Stimulated activated effector memory CD8-positive, alpha-beta T cell treated with anti-CD3 and anti-CD28 coated beads, Interleukin-12 subunit alpha, Interleukin-12 subunit beta, amount 100 ng/mL, for 72 hours (primary cell): ENCODE measurements around the gene ICE2.

Experiments used
- ATAC-seq: fragments of 150-1000 bp; cut with Tn5 transposase; 2 replicates; pipeline ENCODE4 v1.10.0; 2021
- DNase-seq, 2 donors: peaks; one replicate each; pipeline ENCODE4 v3.0.0; 2021 to 2022; ENCODE audit warnings: low spot score in 2 of 2
- H3K27ac Mint-ChIP-seq: one replicate; pipeline ENCODE4 v1.8.0; 2022; ENCODE audit warnings: mild to moderate bottlenecking, mixed read lengths
- H3K36me3 Mint-ChIP-seq: one replicate; pipeline ENCODE4 v1.8.0; 2022; ENCODE audit warnings: mild to moderate bottlenecking, mixed read lengths
- H3K4me1 Mint-ChIP-seq: one replicate; pipeline ENCODE4 v1.8.0; 2022; ENCODE audit warnings: mixed read lengths
- H3K4me3 Mint-ChIP-seq: one replicate; pipeline ENCODE4 v1.8.0; 2022; ENCODE audit warnings: mild to moderate bottlenecking, mixed read lengths
- H3K9me3 Mint-ChIP-seq: one replicate; pipeline ENCODE4 v1.8.0; 2022; ENCODE audit warnings: mixed read lengths

ICE2 gene

GRCh38 chr15:60396560-60396957 lies 82.4 kb downstream of the ICE2 start:
- ATAC-seq, result no peak
- peaks cover 64% of the 10 kb centered on the region for H3K4me1 Mint-ChIP-seq
- H3K9me3 Mint-ChIP-seq, result no peaks in the 10 kb centered on the region
- H3K27ac Mint-ChIP-seq, result peak overlapping the region; percentile 95
- peaks cover 65% of the 10 kb centered on the region for H3K36me3 Mint-ChIP-seq
- no peak for DNase-seq
- peak overlapping the region; percentile 90 for H3K4me3 Mint-ChIP-seq

GRCh38 chr15:60396100-60396499 lies 82.8 kb downstream of the ICE2 start:
- ATAC-seq (no peak), DNase-seq (no peak)
- Mint-ChIP-seq H3K27ac (peak overlapping the region; percentile 85), H3K4me1 (peaks cover 69% of the 10 kb centered on the region), H3K4me3 (peak overlapping the region; percentile 90), H3K9me3 (no peaks in the 10 kb centered on the region), H3K36me3 (peaks cover 70% of the 10 kb centered on the region)

GRCh38 chr15:60395276-60396011 lies 83.5 kb downstream of the ICE2 start:
- ATAC-seq (no peak), DNase-seq (no peak)
- Mint-ChIP-seq H3K27ac (no peak overlapping the region), H3K4me3 (peak overlapping the region; percentile 90), H3K36me3 (peaks cover 76% of the 10 kb centered on the region), H3K9me3 (no peaks in the 10 kb centered on the region), H3K4me1 (peaks cover 75% of the 10 kb centered on the region)

GRCh38 chr15:60394689-60395097 lies 84.2 kb downstream of the ICE2 start:
- ATAC-seq, result no peak
- H3K4me3 Mint-ChIP-seq, result no peak overlapping the region
- peak overlapping the region; percentile 76 for H3K27ac Mint-ChIP-seq

GRCh38 chr15:60392986-60393790 lies 85.8 kb downstream of the ICE2 start:
- peak overlapping the region; percentile 76 for H3K27ac Mint-ChIP-seq
- no peaks in the 10 kb centered on the region for H3K9me3 Mint-ChIP-seq
- peaks cover 84% of the 10 kb centered on the region for H3K4me1 Mint-ChIP-seq
- ATAC-seq (no peak), DNase-seq (peak in 1 of 2 donors; percentile 55)
- H3K4me3 Mint-ChIP-seq, result peak overlapping the region; percentile 49
- H3K36me3 Mint-ChIP-seq, result peaks cover 79% of the 10 kb centered on the region

More at GRCh38 chr15:60394689-60395097, 84.2 kb downstream of the ICE2 start:
- no peak for DNase-seq
- Mint-ChIP-seq H3K9me3 (no peaks in the 10 kb centered on the region), H3K36me3 (peaks cover 84% of the 10 kb centered on the region), H3K4me1 (peaks cover 83% of the 10 kb centered on the region)

- DNase-seq, result peak; percentile 32 to 73
- H3K4me3 Mint-ChIP-seq, result peak overlapping the region; percentile 49
- no peaks in the 10 kb centered on the region for H3K9me3 Mint-ChIP-seq
- H3K36me3 Mint-ChIP-seq, result peaks cover 80% of the 10 kb centered on the region
- peaks cover 85% of the 10 kb centered on the region for H3K4me1 Mint-ChIP-seq
- H3K27ac Mint-ChIP-seq, result peak overlapping the region; percentile 76
- ATAC-seq, result peak; percentile 79
Observed at GRCh38 chr15:60392601-60392985, 86.3 kb downstream of the ICE2 start.

GRCh38 chr15:60391722-60392315 lies 87.1 kb downstream of the ICE2 start:
- Mint-ChIP-seq H3K9me3 (no peaks in the 10 kb centered on the region), H3K4me3 (peak overlapping the region; percentile 42), H3K4me1 (peaks cover 89% of the 10 kb centered on the region), H3K36me3 (peaks cover 75% of the 10 kb centered on the region), H3K27ac (peak overlapping the region; percentile 69)
- DNase-seq (no peak), ATAC-seq (no peak)

GRCh38 chr15:60390871-60391501 lies 88.0 kb downstream of the ICE2 start:
- ATAC-seq (no peak), DNase-seq (no peak)
- Mint-ChIP-seq H3K4me3 (peak overlapping the region; percentile 42), H3K4me1 (peaks cover 87% of the 10 kb centered on the region), H3K9me3 (no peaks in the 10 kb centered on the region), H3K27ac (peak overlapping the region; percentile 69), H3K36me3 (peaks cover 72% of the 10 kb centered on the region)

- no peaks in the 10 kb centered on the region for H3K9me3 Mint-ChIP-seq
- H3K27ac Mint-ChIP-seq, result peak overlapping the region; percentile 69
- no peak for DNase-seq
- no peak for ATAC-seq
- peaks cover 80% of the 10 kb centered on the region for H3K4me1 Mint-ChIP-seq
- H3K4me3 Mint-ChIP-seq, result peak overlapping the region; percentile 26
- H3K36me3 Mint-ChIP-seq, result peaks cover 72% of the 10 kb centered on the region
Observed at GRCh38 chr15:60390231-60390630, 88.7 kb downstream of the ICE2 start.

GRCh38 chr15:60389261-60390077 lies 89.5 kb downstream of the ICE2 start:
- ATAC-seq (peak; percentile 85), DNase-seq (peak in 1 of 2 donors; percentile 66)
- H3K36me3 Mint-ChIP-seq, result peaks cover 72% of the 10 kb centered on the region
- peaks cover 74% of the 10 kb centered on the region for H3K4me1 Mint-ChIP-seq
- no peaks in the 10 kb centered on the region for H3K9me3 Mint-ChIP-seq
- peak overlapping the region; percentile 0 for H3K27ac Mint-ChIP-seq
- H3K4me3 Mint-ChIP-seq, result peak overlapping the region; percentile 26

GRCh38 chr15:60387321-60387720 lies 91.6 kb downstream of the ICE2 start:
- no peaks in the 10 kb centered on the region for H3K9me3 Mint-ChIP-seq
- H3K4me3 Mint-ChIP-seq, result no peak overlapping the region
- H3K27ac Mint-ChIP-seq, result no peak overlapping the region
- no peak for ATAC-seq
- no peak for DNase-seq
- peaks cover 72% of the 10 kb centered on the region for H3K36me3 Mint-ChIP-seq
- peaks cover 66% of the 10 kb centered on the region for H3K4me1 Mint-ChIP-seq

- H3K4me1 Mint-ChIP-seq, result peaks cover 64% of the 10 kb centered on the region
Observed at GRCh38 chr15:60386615-60387014, 92.3 kb downstream of the ICE2 start.

GRCh38 chr15:60385620-60386552 lies 93.1 kb downstream of the ICE2 start:
- Mint-ChIP-seq H3K4me3 (no peak overlapping the region), H3K27ac (no peak overlapping the region), H3K9me3 (no peaks in the 10 kb centered on the region), H3K4me1 (peaks cover 64% of the 10 kb centered on the region), H3K36me3 (peaks cover 78% of the 10 kb centered on the region)
- ATAC-seq (no peak), DNase-seq (no peak)

More at GRCh38 chr15:60386615-60387014, 92.3 kb downstream of the ICE2 start:
- H3K9me3 Mint-ChIP-seq, result no peaks in the 10 kb centered on the region
- H3K4me3 Mint-ChIP-seq, result no peak overlapping the region
- ATAC-seq (no peak), DNase-seq (no peak)
- no peak overlapping the region for H3K27ac Mint-ChIP-seq
- peaks cover 77% of the 10 kb centered on the region for H3K36me3 Mint-ChIP-seq
